Cardiac fibroblast (primary cell): ENCODE measurements around the gene CHST8.
"Not testable (repeated sequence)": the region's sequence is repeated elsewhere in the genome, so short reads cannot be mapped to it uniquely, and the experiment has no call there.

Experiments
- DNase-seq, 2 donors: peaks; one replicate each; pipeline versions ENCODE4 v3.0.0 to v3.0.0-alpha.2; 2010; ENCODE audit warnings: low read depth in 2 of 2
- H3K4me3 ChIP-seq, 2 donors: replicated peaks in 1 of 2; 1 replicate in 1 of 2; 2 replicates in 1 of 2; pipeline ENCODE4 v1.5.1; 2011; ENCODE audit warnings: low read depth in 2 of 2, low read length in 2 of 2, mild to moderate bottlenecking in 2 of 2, moderate library complexity in 1 of 2
- CTCF ChIP-seq: IDR thresholded peaks from one replicate; pipeline ENCODE4 v1.5.1; 2011; ENCODE audit warnings: low read depth, mild to moderate bottlenecking, low read length, inconsistent platforms

The CHST8 gene

GRCh38 chr19:33812388-33813330 lies 190.9 kb downstream of the CHST8 start:
- no peak overlapping the region for H3K4me3 ChIP-seq
- TF ChIP-seq CTCF = no peak
- no peak for DNase-seq

- no peak for DNase-seq
- TF ChIP-seq CTCF = no peak
- H3K4me3 ChIP-seq = no peak overlapping the region
These were observed 191.8 kb downstream of the CHST8 start for GRCh38 chr19:33813391-33814101.

DNA sequence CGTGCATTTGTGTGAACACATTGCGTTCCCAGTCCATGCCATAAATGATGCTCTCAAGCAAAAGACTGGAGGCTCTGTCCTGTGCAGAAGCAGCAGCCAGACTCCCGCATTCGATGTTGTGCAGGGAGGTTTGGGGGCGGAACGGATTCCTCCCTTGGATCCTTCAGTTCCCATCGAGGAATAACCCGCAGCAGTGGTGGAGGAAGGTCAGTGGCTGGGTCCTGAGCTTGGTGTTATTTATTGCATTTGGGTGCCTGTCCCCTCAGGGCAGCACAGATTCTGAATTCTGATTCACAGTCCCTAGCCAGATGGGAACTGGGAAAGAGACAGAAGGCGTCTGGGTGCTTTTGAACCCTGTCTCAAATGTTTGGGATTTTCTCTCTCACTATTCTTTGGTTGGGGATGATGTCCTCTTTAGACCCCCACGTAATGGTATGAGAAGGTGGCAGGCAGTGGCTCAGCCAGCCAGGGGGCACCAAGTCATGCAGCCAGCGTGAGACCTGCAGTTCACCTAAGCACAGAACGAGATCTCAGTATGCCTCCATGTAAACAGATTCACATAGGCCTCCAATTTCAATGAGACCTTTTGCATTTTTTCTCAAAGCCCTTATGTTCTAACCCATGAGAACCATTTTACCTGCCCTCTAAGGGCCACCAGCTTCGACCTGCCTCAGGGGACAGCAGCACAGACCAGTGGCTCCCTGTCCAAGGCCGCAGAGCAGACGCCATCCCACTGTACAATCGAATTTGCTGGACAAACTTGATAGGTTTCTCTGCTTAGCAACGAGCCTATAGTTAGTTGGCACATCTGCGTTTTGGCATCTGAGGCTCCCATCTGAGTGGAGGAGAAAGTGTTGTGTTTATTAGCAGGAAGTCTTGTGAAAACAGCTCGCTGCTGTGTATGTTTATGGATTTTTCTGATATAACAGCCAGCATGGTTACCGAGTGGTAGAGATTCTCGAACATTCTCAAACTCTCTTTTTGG lies 192.7 kb downstream of the CHST8 start:
- DNase-seq = no peak
- TF ChIP-seq CTCF = no peak
- no peak overlapping the region for H3K4me3 ChIP-seq

DNA sequence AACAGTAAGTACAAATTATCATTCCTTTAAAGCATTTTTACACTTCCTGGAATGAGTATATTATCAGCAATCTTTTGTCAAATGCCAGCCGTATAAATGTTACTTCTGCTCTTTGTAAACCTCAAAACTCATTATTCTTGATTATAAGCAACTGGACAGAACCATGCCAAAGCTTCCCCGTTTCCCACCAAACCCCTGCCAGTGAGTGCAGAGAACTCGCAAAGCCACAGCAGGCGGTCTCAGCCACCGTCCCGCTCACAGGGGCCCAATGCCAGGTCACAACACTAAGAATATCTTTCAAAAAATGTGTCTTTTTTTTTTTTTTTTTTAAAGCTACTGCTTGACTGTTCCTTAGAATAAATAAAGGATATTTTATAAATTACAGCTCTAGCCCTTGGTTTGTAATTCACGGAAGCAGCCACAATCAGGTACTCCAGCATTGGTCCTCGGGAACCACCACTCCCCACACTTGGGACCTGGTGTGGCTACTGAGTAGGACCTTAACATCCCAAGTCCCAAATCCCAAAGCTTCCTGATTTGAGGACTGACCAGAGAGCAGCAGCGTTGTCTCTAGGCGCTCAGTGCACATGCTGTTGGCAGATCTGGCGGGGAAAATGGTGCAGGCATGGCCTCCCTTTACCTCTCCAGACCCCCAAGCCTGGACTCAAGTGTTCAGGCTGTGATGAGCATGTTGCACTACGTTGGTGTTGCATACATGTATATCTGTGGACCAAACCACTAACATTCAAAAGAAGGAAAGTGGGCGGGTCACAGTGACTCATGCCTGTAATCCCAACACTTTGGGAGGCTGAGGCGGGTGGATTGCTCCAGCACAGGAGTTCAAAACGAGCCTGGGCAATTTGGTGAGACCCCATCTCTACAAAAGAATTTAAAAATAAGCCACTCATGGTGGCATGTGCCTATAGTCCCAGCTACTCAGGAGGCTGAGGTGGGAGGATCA lies 193.9 kb downstream of the CHST8 start:
- DNase-seq = peak; percentile 32 to 41
- TF ChIP-seq CTCF = no peak
- no peak overlapping the region for H3K4me3 ChIP-seq

GRCh38 chr19:33818411-33818810 lies 196.7 kb downstream of the CHST8 start:
- no peak for TF ChIP-seq CTCF
- no peak for DNase-seq

DNA sequence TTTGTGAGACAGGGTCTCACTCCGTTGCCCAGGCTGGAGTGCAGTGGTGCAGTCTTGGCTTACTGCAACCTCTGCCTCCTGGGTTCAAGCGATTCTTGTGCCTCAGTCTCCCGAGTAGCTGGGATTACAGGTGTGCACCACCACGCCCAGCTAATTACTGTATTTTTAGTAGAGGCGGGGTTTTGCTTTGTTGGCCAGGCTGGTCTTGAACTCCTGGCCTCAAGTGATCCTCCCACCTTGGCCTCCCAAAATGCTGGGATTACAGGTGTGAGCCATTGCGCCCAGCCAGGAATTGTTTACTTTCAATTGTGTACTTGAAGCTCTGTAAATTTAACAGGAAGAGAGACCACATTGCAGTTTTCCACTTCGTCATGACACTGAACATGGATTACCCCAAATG lies 197.3 kb downstream of the CHST8 start:
- not testable (repeated sequence) for DNase-seq, H3K4me3 ChIP-seq

More at GRCh38 chr19:33818411-33818810, 196.7 kb downstream of the CHST8 start:
- no peak overlapping the region for H3K4me3 ChIP-seq
